Mesenchymal stem cell (in vitro differentiated cells and primary cell): ENCODE results near the gene NOC2L.

Source experiments
- DNase-seq: peaks from one replicate; pipeline ENCODE4 v3.0.0-alpha.2; 2013
- H2AFZ ChIP-seq: one replicate; pipeline ENCODE4 v1.6.1; 2013; ENCODE audit warnings: low read depth, mild to moderate bottlenecking, control low read depth, inconsistent platforms, low read length, moderate library complexity
- H2AK5ac ChIP-seq: 2 replicates; pipeline ENCODE4 v1.6.1; 2013; ENCODE audit warnings: low read length, moderate library complexity, mild to moderate bottlenecking, inconsistent platforms; ENCODE audit not compliant: severe bottlenecking
- H2BK120ac ChIP-seq: one replicate; pipeline ENCODE4 v1.6.1; 2013; ENCODE audit warnings: low read depth, mild to moderate bottlenecking, inconsistent platforms, low read length, moderate library complexity
- H2BK12ac ChIP-seq, 2 experiments: one replicate each; pipeline ENCODE4 v1.6.1; 2013; ENCODE audit warnings: inconsistent platforms in 2 of 2, low read length in 2 of 2, mild to moderate bottlenecking in 2 of 2, moderate library complexity in 2 of 2, control low read depth in 1 of 2
- H2BK15ac ChIP-seq: one replicate; pipeline ENCODE4 v1.6.1; 2013; ENCODE audit warnings: mild to moderate bottlenecking, low read depth, inconsistent platforms; ENCODE audit not compliant: poor library complexity, severe bottlenecking
- H2BK5ac ChIP-seq: 2 replicates; pipeline ENCODE4 v1.6.1; 2013; ENCODE audit warnings: low read depth, mild to moderate bottlenecking, low read length, control low read depth, inconsistent platforms; ENCODE audit not compliant: poor library complexity, severe bottlenecking
- H3K14ac ChIP-seq, 2 experiments: one replicate each; pipeline ENCODE4 v1.6.1; 2013; ENCODE audit warnings: inconsistent platforms in 2 of 2, low read length in 2 of 2, control low read depth in 1 of 2, mild to moderate bottlenecking in 1 of 2, moderate library complexity in 1 of 2
- H3K18ac ChIP-seq, 2 experiments: one replicate each; pipeline ENCODE4 v1.6.1; 2013; ENCODE audit warnings: inconsistent platforms in 2 of 2, low read length in 2 of 2, control low read depth in 1 of 2, low read depth in 1 of 2, mild to moderate bottlenecking in 1 of 2
- H3K23ac ChIP-seq, 2 experiments: one replicate each; pipeline ENCODE4 v1.6.1; 2013; ENCODE audit warnings: inconsistent platforms in 2 of 2, low read length in 2 of 2, mild to moderate bottlenecking in 2 of 2, moderate library complexity in 2 of 2, control low read depth in 1 of 2
- H3K27ac ChIP-seq: 2 replicates; pipeline ENCODE4 v1.5.1; 2013; ENCODE audit warnings: mild to moderate bottlenecking, moderate library complexity, low read length, control low read depth, inconsistent platforms; ENCODE audit not compliant: poor library complexity, severe bottlenecking
- H3K27me3 ChIP-seq, 2 experiments: 2 replicates each; pipeline versions ENCODE4 v1.6.1 to v1.7.0; 2013; ENCODE audit warnings: low read length in 2 of 2, mild to moderate bottlenecking in 2 of 2, moderate library complexity in 2 of 2, control low read depth in 1 of 2, inconsistent platforms in 1 of 2; ENCODE audit not compliant: control insufficient read depth in 1 of 2, insufficient read depth in 1 of 2
- H3K36me3 ChIP-seq, 2 experiments: 2 replicates each; pipeline versions ENCODE4 v1.6.1 to v1.7.0; 2013; ENCODE audit warnings: low read length in 2 of 2, control low read depth in 1 of 2, inconsistent platforms in 1 of 2, low read depth in 1 of 2, mild to moderate bottlenecking in 1 of 2; ENCODE audit not compliant: insufficient read depth in 2 of 2, control insufficient read depth in 1 of 2
- H3K4ac ChIP-seq, 2 experiments: one replicate each; pipeline ENCODE4 v1.6.1; 2013; ENCODE audit warnings: inconsistent platforms in 2 of 2, low read length in 2 of 2, mild to moderate bottlenecking in 2 of 2, moderate library complexity in 2 of 2, control low read depth in 1 of 2, low read depth in 1 of 2
- H3K4me1 ChIP-seq: 2 replicates; pipeline ENCODE4 v1.6.1; 2013; ENCODE audit warnings: low read depth, low read length, control low read depth; ENCODE audit not compliant: control insufficient read depth, insufficient read depth
- H3K4me2 ChIP-seq: 2 replicates; pipeline ENCODE4 v1.6.1; 2013; ENCODE audit warnings: low read length, mild to moderate bottlenecking, inconsistent platforms; ENCODE audit not compliant: poor library complexity, severe bottlenecking
- H3K4me3 ChIP-seq, 2 experiments: 2 replicates each; pipeline versions ENCODE4 v1.5.1 to v1.7.0; 2013; ENCODE audit warnings: low read length in 2 of 2, mild to moderate bottlenecking in 2 of 2, control low read depth in 1 of 2, low read depth in 1 of 2; ENCODE audit not compliant: insufficient read depth in 1 of 2
- H3K79me1 ChIP-seq: replicated peaks from 2 replicates; pipeline ENCODE4 v1.6.1; 2013; ENCODE audit warnings: mild to moderate bottlenecking, control low read depth, low read length, inconsistent platforms; ENCODE audit not compliant: poor library complexity, severe bottlenecking
- H3K9ac ChIP-seq: 2 replicates; pipeline ENCODE4 v1.7.0; 2013; ENCODE audit warnings: mild to moderate bottlenecking, low read length, moderate library complexity
- H3K9me3 ChIP-seq: 2 replicates; pipeline ENCODE4 v1.7.0; 2013; ENCODE audit warnings: mild to moderate bottlenecking, low read length; ENCODE audit not compliant: control insufficient read depth
- H4K8ac ChIP-seq: one replicate; pipeline ENCODE4 v1.6.1; 2013; ENCODE audit warnings: inconsistent platforms, mild to moderate bottlenecking, low read length, moderate library complexity
- H4K91ac ChIP-seq: one replicate; pipeline ENCODE4 v1.6.1; 2013; ENCODE audit warnings: mild to moderate bottlenecking, low read length, inconsistent platforms
- WGBS: methylation state at CpG from one replicate; pipeline ENCODE4 v1.1.7; 2013; ENCODE audit warnings: mixed read lengths; 5-methylcytosine and 5-hydroxymethylcytosine counted together

Gene NOC2L

DNA sequence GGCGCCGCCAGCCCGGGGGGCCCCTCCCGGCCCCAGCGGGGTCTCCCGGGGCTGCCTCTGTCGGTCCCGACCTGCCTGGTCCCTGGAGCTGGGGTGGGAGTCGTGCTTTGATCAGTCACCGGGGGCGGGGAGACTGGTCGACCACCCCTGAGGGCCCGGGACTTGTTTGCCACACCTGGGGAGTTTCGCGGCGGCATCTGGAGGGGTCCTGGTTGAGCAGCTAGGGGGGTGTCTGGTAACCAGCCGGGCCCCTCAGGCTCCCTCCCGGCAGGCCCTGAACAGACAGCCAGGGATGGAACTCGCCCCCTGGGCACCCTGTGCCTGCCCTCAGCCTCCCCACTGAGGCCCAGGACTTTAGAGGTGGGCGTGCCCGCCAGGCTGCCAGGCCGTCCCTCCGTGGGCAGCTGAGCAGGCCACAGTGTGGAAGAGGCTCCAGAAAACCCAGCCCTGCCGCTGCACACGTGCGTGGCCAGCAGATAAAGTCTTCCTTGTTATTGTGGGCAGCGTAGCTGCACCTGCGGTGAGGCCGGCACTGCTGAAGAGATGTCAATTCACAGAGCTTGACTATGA, 48.7 kb downstream of the NOC2L start:
- Histone ChIP-seq H3K23ac (no peak overlapping the region), H3K36me3 (peaks cover 0 to 2% of the 10 kb centered on the region in 2 experiments), H2BK15ac (no peak overlapping the region), H2BK5ac (no peak overlapping the region), H3K4ac (no peak overlapping the region), H4K91ac (no peak overlapping the region), H3K14ac (no peak overlapping the region), H2BK12ac (no peak overlapping the region), H3K9ac (no peak overlapping the region), H3K27me3 (peaks cover 18 to 49% of the 10 kb centered on the region in 2 experiments), H2AFZ (no peak overlapping the region), H3K4me3 (no peak overlapping the region), H3K79me1 (no peaks in the 10 kb centered on the region), H3K27ac (no peak overlapping the region), H3K4me1 (peaks cover 49% of the 10 kb centered on the region), H3K18ac (no peak overlapping the region), H3K9me3 (no peaks in the 10 kb centered on the region), H2AK5ac (no peak overlapping the region), H2BK120ac (no peak overlapping the region), H3K4me2 (no peak overlapping the region), H4K8ac (no peak overlapping the region)
- 83% methylated on average over 26 of the region's 29 CpGs for WGBS
- no peak for DNase-seq

DNA sequence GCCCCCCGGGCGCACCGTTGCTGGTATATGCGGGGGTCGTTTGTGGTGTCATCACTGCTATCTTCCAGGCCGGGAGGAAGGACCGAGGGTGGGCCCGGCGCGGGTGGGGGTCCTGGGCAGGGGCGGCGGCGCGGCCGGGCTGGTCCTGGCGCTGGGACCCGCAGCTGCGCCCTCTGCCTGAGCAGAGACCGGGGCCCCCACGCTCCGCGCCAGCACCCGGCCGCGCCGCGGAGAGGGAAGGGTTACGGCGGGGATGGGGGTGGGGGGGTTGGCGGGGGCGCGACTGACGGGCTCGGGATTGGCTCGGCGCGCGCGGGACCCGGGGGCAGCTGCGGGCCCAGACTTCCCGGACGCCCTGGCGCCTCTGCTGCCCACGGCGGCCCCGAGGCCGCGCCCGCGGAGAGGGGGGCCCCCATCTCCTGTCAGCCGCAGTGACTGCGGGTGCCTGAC, 49.2 kb downstream of the NOC2L start:
- Histone ChIP-seq H2BK15ac (no peak overlapping the region), H2BK120ac (no peak overlapping the region), H2BK12ac (no peak overlapping the region), H3K27ac (no peak overlapping the region), H3K9ac (no peak overlapping the region), H3K4me2 (no peak overlapping the region), H3K9me3 (no peaks in the 10 kb centered on the region), H3K36me3 (peaks cover 0 to 2% of the 10 kb centered on the region in 2 experiments), H3K18ac (no peak overlapping the region), H3K23ac (no peak overlapping the region), H3K4me1 (peaks cover 54% of the 10 kb centered on the region), H2AK5ac (no peak overlapping the region), H3K79me1 (no peaks in the 10 kb centered on the region), H3K27me3 (peaks cover 18 to 44% of the 10 kb centered on the region in 2 experiments), H3K4ac (no peak overlapping the region), H2BK5ac (no peak overlapping the region), H2AFZ (no peak overlapping the region), H3K4me3 (no peak overlapping the region), H3K14ac (no peak overlapping the region), H4K8ac (no peak overlapping the region), H4K91ac (no peak overlapping the region)
- DNase-seq, result no peak
- WGBS, result 73% methylated on average over 23 of the region's 53 CpGs

DNA sequence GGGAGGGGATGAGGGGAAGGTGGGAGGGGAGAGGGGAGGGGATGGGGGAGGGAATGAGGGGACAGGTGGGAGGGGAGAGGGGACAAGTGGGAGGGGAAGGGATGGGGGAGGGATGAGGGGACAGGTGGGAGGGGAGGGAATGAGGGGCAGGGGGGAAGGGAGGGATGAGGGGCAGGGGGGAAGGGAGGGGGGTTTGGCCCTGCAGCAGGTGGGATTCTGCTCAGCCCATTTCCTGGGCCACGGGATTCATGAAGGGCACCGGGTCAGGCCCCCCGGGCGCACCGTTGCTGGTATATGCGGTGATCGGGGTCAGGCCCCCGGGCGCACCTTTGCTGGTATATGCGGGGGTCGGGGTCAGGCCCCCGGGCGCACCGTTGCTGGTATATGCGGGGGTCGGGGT, 50.4 kb downstream of the NOC2L start:
- Histone ChIP-seq H2BK120ac (no peak overlapping the region), H4K8ac (no peak overlapping the region), H2AFZ (no peak overlapping the region), H3K79me1 (no peaks in the 10 kb centered on the region), H3K9me3 (no peaks in the 10 kb centered on the region), H4K91ac (no peak overlapping the region), H3K14ac (no peak overlapping the region), H2AK5ac (no peak overlapping the region), H3K4ac (no peak overlapping the region), H2BK12ac (no peak overlapping the region), H3K36me3 (peaks cover 0 to 2% of the 10 kb centered on the region in 2 experiments), H2BK15ac (no peak overlapping the region), H3K4me1 (peaks cover 59% of the 10 kb centered on the region), H3K4me3 (no peak overlapping the region), H3K4me2 (no peak overlapping the region), H3K18ac (no peak overlapping the region), H3K27me3 (peaks cover 12 to 33% of the 10 kb centered on the region in 2 experiments), H3K23ac (no peak overlapping the region), H3K27ac (no peak overlapping the region), H2BK5ac (no peak overlapping the region), H3K9ac (no peak overlapping the region)
- no peak for DNase-seq
- 76% methylated on average over 6 of the region's 16 CpGs for WGBS

DNA sequence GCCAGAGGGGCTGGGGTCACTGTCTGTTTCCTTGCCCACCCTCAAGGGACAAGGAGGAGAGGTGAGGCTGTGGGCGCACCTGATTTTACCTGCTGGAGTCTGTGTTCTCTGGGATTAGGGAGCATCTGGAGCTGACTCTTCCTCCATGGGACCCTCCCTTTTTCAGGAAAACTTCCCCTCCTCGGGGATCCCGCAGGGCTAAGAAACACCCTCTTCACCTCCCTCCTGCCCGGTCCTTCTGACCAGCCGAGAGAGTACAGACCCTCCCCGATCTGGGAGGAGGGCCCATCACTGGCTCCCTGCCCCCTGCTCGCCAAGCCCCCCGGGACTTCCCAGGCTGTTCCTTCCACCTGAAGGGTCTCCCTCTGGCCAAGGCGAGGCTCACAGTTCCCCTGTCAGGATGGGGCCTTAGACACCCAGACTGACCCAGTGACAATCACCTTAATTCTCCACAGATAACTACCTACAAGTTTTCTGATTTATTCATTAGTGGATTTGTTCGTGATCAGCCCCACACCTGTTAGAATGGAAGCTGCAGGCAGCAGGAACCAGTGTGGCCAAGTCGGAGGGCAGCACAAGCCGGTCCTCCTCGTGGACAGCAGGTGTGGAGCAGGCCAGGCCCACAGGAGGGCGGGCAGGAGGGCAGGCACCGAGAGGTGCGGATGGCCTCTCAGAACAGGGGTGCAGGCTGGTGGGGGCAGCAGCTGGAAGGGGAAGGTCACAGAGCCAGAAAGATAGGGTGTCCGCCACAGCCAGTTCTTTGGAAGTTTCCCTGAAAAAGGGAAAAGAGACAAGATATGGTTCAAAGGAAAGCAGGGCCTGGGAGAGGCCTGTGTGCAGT, 51.2 kb downstream of the NOC2L start:
- Histone ChIP-seq H2BK120ac (no peak overlapping the region), H2AK5ac (no peak overlapping the region), H3K4ac (no peak overlapping the region), H4K8ac (no peak overlapping the region), H3K14ac (no peak overlapping the region), H3K4me3 (no peak overlapping the region), H2BK5ac (no peak overlapping the region), H3K23ac (no peak overlapping the region), H3K79me1 (no peaks in the 10 kb centered on the region), H3K4me2 (no peak overlapping the region), H3K4me1 (peaks cover 54% of the 10 kb centered on the region), H3K36me3 (peaks cover 0 to 2% of the 10 kb centered on the region in 2 experiments), H2BK15ac (no peak overlapping the region), H2AFZ (no peak overlapping the region), H3K9me3 (no peaks in the 10 kb centered on the region), H2BK12ac (no peak overlapping the region), H3K27ac (no peak overlapping the region), H4K91ac (no peak overlapping the region), H3K18ac (no peak overlapping the region), H3K9ac (no peak overlapping the region), H3K27me3 (peaks cover 14 to 25% of the 10 kb centered on the region in 2 experiments)
- 91% methylated on average over 17 of the region's 17 CpGs for WGBS
- no peak for DNase-seq
